DLD1 (cell line): ENCODE measurements around the gene LILRB5.
"Not testable (repeated sequence)": the region's sequence is repeated elsewhere in the genome, so short reads cannot be mapped to it uniquely, and the experiment has no call there.

Experiments
- in situ Hi-C: cut with HindIII; loops from 2 replicates; pipeline ENCODE4 v1.10.0; 2017; ENCODE audit warnings: low sequenced_read_pairs

The LILRB5 gene

GRCh38 chr19:54277111-54277615, 20.1 kb upstream of the LILRB5 start:
- in situ Hi-C loops: not testable (repeated sequence)

DNA sequence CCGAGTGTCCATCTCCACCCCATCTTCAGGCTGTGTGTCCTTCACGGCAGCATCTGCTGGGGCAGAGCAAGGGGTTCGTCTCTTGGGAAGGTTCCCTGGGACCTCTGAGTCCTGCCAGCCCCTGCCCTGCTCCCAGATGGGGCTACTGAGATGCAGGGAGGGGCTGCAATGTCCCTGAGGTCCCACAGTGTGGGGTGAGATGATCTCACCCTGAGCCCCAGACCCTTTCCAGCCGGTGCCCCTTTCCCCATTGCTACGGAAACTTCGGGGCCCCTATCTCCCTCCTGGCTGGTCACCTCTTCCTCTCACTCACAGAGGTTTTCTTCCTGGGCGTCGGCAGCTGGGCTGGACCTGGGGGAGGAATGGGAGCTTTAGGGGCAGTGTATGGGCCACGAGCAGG, 18.9 kb upstream of the LILRB5 start:
- in situ Hi-C loops: no loop called here

- in situ Hi-C loops: not testable (repeated sequence)
Measured at GRCh38 chr19:54274516-54274915, 17.4 kb upstream of the LILRB5 start.

DNA sequence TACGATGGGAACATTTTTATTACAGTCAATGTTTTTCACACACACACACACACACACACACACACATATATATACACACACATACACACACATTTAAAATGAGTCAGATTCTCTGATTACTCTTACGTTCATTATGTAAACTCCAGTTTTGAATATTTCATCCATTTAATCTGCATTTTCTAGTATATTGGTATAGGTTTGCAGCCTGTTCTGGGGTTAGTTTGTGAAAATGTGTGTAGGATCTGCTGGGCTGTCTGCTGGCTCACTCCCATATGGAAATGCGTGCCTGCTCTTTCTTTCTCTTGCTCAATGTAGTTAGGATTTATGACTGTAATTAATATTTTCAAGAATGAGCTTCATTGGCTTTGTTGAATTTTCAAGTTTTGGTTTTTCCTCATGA, 16.7 kb upstream of the LILRB5 start:
- in situ Hi-C loops: no loop called here

GRCh38 chr19:54272181-54272580, 15.1 kb upstream of the LILRB5 start:
- in situ Hi-C loops: not testable (repeated sequence)

GRCh38 chr19:54271587-54271986, 14.5 kb upstream of the LILRB5 start:
- in situ Hi-C loops: not testable (repeated sequence)

GRCh38 chr19:54271106-54271505, 14.0 kb upstream of the LILRB5 start:
- in situ Hi-C loops: no loop called here

DNA sequence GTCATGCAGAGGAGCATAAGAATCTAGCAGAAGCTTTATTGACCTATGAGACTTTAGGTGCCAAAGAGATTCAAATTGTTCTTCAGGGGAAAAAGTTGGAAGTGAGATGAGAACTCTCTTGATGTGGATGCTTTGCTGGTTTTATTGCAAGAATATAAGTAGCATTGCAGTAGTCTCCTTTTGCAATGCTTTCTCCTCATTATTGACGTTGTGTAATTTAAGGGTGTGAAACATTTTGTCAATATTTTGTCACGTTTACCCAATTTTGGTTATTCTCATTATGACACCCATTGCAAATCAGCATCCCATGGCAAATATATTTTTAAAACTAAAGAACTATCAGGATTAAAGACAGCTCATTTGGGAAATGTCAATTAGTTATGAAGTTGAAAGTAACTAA, 11.9 kb upstream of the LILRB5 start:
- in situ Hi-C loops: no loop called here

DNA sequence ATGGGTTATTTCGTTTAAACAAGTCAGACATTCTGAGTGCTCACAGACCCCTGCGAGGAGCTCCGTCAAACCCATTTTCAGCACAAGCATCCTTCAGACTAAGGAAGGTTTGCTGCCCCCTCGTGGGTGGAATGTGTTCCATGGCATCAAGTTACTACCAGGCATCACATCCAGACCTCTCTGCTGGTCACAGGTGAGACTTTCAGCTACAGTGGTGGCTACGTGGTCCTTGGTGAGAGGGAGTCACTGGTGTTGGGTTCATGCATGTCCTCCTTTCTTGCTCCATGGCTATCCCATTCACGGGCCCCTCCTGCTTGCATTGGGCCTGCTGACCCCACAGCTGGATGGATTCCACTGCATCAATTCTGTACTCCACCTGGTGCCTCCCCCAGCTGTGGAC, 9.1 kb upstream of the LILRB5 start:
- in situ Hi-C loops: no loop called here

DNA sequence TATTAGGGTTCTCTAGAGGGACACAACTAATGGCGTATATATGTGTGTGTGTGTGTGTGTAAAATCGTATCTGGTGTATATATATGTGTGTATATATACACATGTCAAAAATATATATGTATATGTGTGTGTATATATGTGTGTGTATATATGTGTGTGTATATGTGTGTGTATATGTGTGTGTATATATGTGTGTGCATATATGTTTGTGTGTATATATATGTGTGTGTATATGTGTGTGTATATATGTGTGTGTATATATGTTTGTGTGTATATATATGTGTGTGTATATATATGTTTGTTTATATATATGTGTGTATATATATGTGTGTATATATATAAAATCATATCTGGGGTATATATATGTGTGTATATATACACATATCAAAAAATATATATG, 5.4 kb upstream of the LILRB5 start:
- in situ Hi-C loops: no loop called here

- in situ Hi-C loops: no loop called here
Measured at GRCh38 chr19:54262066-54262465, 5.0 kb upstream of the LILRB5 start.

DNA sequence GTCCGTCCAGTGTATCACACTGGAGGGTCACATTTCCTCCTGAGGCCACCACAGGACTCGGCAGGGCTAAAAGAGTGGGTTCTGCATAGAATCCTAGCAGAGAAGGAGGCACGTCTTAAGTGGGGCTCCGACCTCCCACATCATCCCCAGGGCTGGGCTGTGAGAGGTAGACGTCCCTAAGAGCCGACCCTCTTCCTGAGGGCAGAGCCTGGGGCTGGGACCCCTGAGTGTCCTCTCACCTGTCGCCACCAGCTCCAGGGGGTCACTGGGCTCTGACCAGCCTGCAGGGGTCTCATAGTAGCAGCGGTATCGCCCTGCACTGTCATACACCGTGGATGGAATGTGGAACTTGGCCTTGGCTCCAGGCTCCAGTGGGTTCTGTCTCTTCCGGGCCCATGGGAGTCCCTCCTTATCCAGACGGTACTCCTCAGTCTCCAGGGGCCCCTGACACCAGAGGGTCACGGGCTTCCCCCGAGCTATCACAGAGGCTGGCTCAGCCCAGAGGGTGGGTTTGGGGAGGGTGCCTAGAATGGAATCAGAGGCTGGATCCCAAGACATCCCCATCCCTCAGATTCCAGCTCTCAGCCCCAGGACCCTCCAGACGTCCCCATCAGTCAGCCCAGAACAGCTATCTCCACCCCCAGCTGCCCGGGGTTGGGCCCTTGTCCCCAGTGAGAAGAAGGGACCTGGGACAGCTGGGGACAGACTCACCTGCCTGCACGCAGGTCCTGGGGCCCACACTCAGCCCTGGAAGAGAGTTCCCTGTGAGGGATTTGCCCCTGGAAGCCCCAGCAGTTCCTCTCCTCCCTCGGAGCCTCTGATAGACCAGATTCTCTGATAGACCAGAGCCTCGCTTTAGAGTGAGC, 590 bp downstream of the LILRB5 start:
- in situ Hi-C loops: no loop called here

- in situ Hi-C loops: no loop called here
Measured at GRCh38 chr19:54255105-54255775, 1.8 kb downstream of the LILRB5 start.

- in situ Hi-C loops: no loop called here
Measured at GRCh38 chr19:54254195-54254906, 2.7 kb downstream of the LILRB5 start.

DNA sequence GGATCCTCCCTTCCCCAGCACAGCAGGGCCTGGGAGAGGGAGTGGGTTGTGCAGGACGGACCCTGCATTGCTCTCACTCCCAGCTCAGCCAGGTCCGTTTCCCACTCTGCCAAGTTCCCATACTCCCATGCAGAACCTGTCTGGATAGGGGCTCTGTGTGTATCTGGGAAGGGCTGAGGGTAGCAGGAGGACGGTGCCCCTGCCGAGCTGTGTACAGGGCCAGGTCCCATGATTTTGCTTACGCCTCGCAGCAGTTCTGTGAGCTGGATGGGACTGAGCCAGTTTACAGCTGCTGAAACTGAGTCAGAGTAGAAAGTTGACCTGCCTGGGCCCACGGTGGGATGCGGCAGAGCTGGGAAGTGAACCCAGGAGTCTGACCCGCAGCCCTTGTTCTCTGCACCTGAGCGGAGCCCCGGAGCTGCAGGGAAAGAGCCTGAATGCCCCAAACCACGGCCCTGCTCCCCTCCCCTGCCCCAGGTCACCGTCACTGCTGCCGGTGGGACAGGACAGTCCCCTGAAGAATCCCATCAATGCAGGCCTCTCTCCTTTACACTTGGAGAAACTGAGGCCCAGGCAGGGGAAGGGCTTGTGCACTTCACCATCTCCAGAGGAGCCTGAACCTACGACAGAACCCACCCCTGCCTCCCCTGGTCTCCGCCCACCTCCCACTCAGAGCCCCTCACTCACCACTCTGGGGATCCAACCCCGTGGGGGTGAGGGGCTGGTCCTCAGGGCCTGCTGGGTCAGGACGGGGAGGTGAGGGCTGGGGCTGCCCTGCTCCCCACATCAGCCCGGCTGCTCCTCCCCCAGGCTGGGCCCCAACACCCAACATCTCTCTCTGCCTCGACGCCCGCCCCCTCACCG, 3.5 kb downstream of the LILRB5 start:
- in situ Hi-C loops: no loop called here

DNA sequence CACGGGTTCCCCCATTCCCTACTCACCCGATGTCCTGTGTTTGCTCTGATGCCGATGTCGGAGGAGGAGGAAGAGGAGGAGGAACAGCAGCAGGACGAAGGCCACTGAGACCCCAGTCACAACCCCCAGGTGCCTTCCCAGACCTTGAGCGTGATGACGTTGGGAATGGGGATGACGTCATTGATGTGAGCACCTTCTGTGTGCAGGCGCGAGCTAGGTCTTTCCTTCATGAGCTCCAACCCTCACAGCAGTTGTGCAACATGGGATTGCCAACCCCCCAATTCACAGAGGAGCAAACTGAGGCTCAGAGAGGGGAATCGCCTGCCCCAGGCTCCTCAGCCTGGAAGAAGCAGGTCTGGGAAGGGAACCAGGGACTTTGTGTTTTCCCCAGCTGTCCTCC, 4.2 kb downstream of the LILRB5 start:
- in situ Hi-C loops: no loop called here

- in situ Hi-C loops: no loop called here
Measured at GRCh38 chr19:54252243-54252642, 4.8 kb downstream of the LILRB5 start.

DNA sequence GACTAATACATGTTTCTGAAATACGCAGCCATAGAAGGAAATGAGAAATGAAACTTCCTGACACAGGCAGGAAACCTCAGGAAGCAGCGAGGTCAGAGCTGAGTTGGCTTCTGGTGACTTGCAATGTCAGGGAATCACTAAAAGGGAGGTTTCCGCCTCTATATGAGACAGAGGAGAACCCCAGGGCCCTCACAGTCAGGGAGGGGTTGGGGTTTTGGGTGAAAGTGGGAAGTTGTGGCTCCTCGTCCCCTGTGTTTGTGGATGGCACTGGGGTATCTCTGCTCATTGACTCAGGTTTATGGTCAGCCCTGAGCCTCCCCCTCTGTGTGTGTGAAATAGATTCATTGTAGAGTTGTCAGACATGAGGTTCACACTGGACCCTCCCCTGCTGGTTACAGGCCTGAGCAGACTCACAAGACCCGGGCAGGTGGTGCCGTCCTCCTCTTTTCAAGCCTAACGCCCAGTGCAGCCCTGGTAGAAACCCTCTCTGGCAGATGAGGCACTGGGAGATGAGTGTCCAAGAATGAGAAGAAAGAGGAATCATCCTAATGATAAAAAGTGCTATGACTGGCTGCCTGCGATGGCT, 9.0 kb downstream of the LILRB5 start:
- in situ Hi-C loops: no loop called here

- in situ Hi-C loops: no loop called here
Measured at GRCh38 chr19:54247106-54247930, 9.8 kb downstream of the LILRB5 start.
